HUES64 (cell line): ENCODE data around the gene GZMM.

Experiments
- H3K27ac ChIP-seq: 2 replicates; pipeline ENCODE4 v1.7.0; 2013; ENCODE audit warnings: low read depth, low read length, inconsistent platforms
- H3K27me3 ChIP-seq: 2 replicates; pipeline ENCODE4 v1.6.1; 2013; ENCODE audit warnings: mild to moderate bottlenecking, low read length; ENCODE audit not compliant: insufficient read depth
- H3K36me3 ChIP-seq: 2 replicates; pipeline ENCODE4 v1.6.1; 2013; ENCODE audit warnings: mild to moderate bottlenecking, low read length; ENCODE audit not compliant: insufficient read depth
- H3K4me1 ChIP-seq: 2 replicates; pipeline ENCODE4 v1.6.1; 2013; ENCODE audit warnings: mild to moderate bottlenecking, low read length, moderate library complexity; ENCODE audit not compliant: insufficient read depth
- H3K4me3 ChIP-seq: 2 replicates; pipeline ENCODE4 v1.5.1; 2013; ENCODE audit warnings: mild to moderate bottlenecking, low read length, moderate library complexity
- H3K9ac ChIP-seq: 2 replicates; pipeline ENCODE4 v1.6.1; 2013; ENCODE audit warnings: mild to moderate bottlenecking, low read depth, low read length
- H3K9me3 ChIP-seq: 2 replicates; pipeline ENCODE4 v1.6.1; 2013; ENCODE audit warnings: low read depth, low read length; ENCODE audit not compliant: insufficient read depth
- WGBS: fragments of 150-250, 120-280 bp; methylation state at CpG from one replicate; pipeline ENCODE4 v1.1.7; 2013; ENCODE audit warnings: missing lambda C conversion rate; 5-methylcytosine and 5-hydroxymethylcytosine counted together

Gene GZMM

GRCh38 chr19:536881-537404, 6.9 kb upstream of the GZMM start:
- no peaks in the 10 kb centered on the region for H3K9me3 ChIP-seq
- H3K4me1 ChIP-seq = no peaks in the 10 kb centered on the region; the same call in 1 of the 2 replicates
- H3K36me3 ChIP-seq = peaks cover 58% of the 10 kb centered on the region
- no peak overlapping the region for H3K27ac ChIP-seq
- no peaks in the 10 kb centered on the region for H3K27me3 ChIP-seq
- H3K9ac ChIP-seq = no peak overlapping the region
- no peak overlapping the region for H3K4me3 ChIP-seq
- WGBS = 97% methylated on average over 26 of the region's 26 CpGs

- 95% methylated on average over 40 of the region's 40 CpGs for WGBS
- Histone ChIP-seq H3K9me3 (no peaks in the 10 kb centered on the region), H3K4me1 (no peaks in the 10 kb centered on the region; the same call in 1 of the 2 replicates), H3K36me3 (peaks cover 65% of the 10 kb centered on the region), H3K4me3 (no peak overlapping the region), H3K27me3 (no peaks in the 10 kb centered on the region), H3K27ac (no peak overlapping the region), H3K9ac (no peak overlapping the region)
Measured at GRCh38 chr19:538641-539428, 5.0 kb upstream of the GZMM start.

GRCh38 chr19:539429-540030, 4.3 kb upstream of the GZMM start:
- Histone ChIP-seq H3K36me3 (peaks cover 65% of the 10 kb centered on the region), H3K4me3 (no peak overlapping the region), H3K4me1 (no peaks in the 10 kb centered on the region), H3K27me3 (no peaks in the 10 kb centered on the region), H3K27ac (no peak overlapping the region), H3K9me3 (no peaks in the 10 kb centered on the region), H3K9ac (no peak overlapping the region)
- WGBS = 90% methylated on average over 30 of the region's 30 CpGs

GRCh38 chr19:540867-541637, 2.8 kb upstream of the GZMM start:
- Histone ChIP-seq H3K36me3 (peaks cover 53% of the 10 kb centered on the region), H3K27me3 (no peaks in the 10 kb centered on the region), H3K9ac (no peak overlapping the region), H3K27ac (no peak overlapping the region), H3K4me1 (no peaks in the 10 kb centered on the region), H3K4me3 (no peak overlapping the region), H3K9me3 (no peaks in the 10 kb centered on the region)
- WGBS = 94% methylated on average over 51 of the region's 51 CpGs

GRCh38 chr19:541699-542098, 2.2 kb upstream of the GZMM start:
- Histone ChIP-seq H3K27ac (no peak overlapping the region), H3K36me3 (peaks cover 46% of the 10 kb centered on the region), H3K4me3 (no peak overlapping the region), H3K9ac (no peak overlapping the region), H3K9me3 (no peaks in the 10 kb centered on the region), H3K4me1 (no peaks in the 10 kb centered on the region), H3K27me3 (no peaks in the 10 kb centered on the region)
- 95% methylated on average over 26 of the region's 26 CpGs for WGBS

- H3K4me1 ChIP-seq = no peaks in the 10 kb centered on the region
- WGBS = 93% methylated on average over 34 of the region's 34 CpGs
Measured at GRCh38 chr19:542173-542866, 1.5 kb upstream of the GZMM start.

GRCh38 chr19:547117-547516, 3.3 kb downstream of the GZMM start:
- H3K27me3 ChIP-seq = no peaks in the 10 kb centered on the region

More at GRCh38 chr19:542173-542866, 1.5 kb upstream of the GZMM start:
- Histone ChIP-seq H3K9ac (no peak overlapping the region), H3K4me3 (no peak overlapping the region), H3K27me3 (no peaks in the 10 kb centered on the region), H3K27ac (no peak overlapping the region), H3K36me3 (peaks cover 41% of the 10 kb centered on the region), H3K9me3 (no peaks in the 10 kb centered on the region)

GRCh38 chr19:547836-548720, 4.2 kb downstream of the GZMM start:
- H3K4me3 ChIP-seq = no peak overlapping the region
- H3K9ac ChIP-seq = no peak overlapping the region
- no peak overlapping the region for H3K27ac ChIP-seq
- no peaks in the 10 kb centered on the region for H3K9me3 ChIP-seq
- WGBS = 86% methylated on average over 26 of the region's 26 CpGs
- no peaks in the 10 kb centered on the region for H3K4me1 ChIP-seq
- H3K27me3 ChIP-seq = no peaks in the 10 kb centered on the region
- no peaks in the 10 kb centered on the region for H3K36me3 ChIP-seq

More at GRCh38 chr19:547117-547516, 3.3 kb downstream of the GZMM start:
- Histone ChIP-seq H3K36me3 (peaks cover 6% of the 10 kb centered on the region), H3K9me3 (no peaks in the 10 kb centered on the region), H3K9ac (no peak overlapping the region), H3K4me1 (no peaks in the 10 kb centered on the region), H3K27ac (no peak overlapping the region), H3K4me3 (no peak overlapping the region)
- WGBS = 91% methylated on average over 15 of the region's 15 CpGs

- no peaks in the 10 kb centered on the region for H3K4me1 ChIP-seq
- H3K27ac ChIP-seq = no peak overlapping the region
- H3K27me3 ChIP-seq = no peaks in the 10 kb centered on the region
- no peaks in the 10 kb centered on the region for H3K9me3 ChIP-seq
- H3K36me3 ChIP-seq = no peaks in the 10 kb centered on the region
- H3K9ac ChIP-seq = no peak overlapping the region
- 88% methylated on average over 52 of the region's 52 CpGs for WGBS
- H3K4me3 ChIP-seq = no peak overlapping the region
Measured at GRCh38 chr19:548886-549830, 5.3 kb downstream of the GZMM start.
